Measurements from ENCODE around the gene TAP2. TPM values are rescaled to one million over a fixed set of nuclear protein-coding genes. Genes with fewer than 3 reads are reported as not detected.

The TAP2 gene
- total and polyA plus RNA-seq, 2 experiments from 2014 or later: 4.9 to 102 TPM

GRCh38 chr6:32847004-32847403 lies 8.5 kb upstream of the TAP2 start (continued):
- no peak for TF ChIP-seq EZH2phosphoT487 (IDR thresholded peaks at IDR 0.05; ENCODE audit: unreplicated experiment)
- no peak for TF ChIP-seq ZNF331 (CRISPR knock-in tag; IDR thresholded peaks at IDR 0.05; ENCODE audit: low read depth)
- no peak for TF ChIP-seq JUNB (IDR thresholded peaks at IDR 0.05; ENCODE audit: unreplicated experiment)
- no peak for TF ChIP-seq EZH2 (IDR thresholded peaks at IDR 0.05; ENCODE audit: low read depth, unreplicated experiment)
- TF ChIP-seq ZNF114 (CRISPR knock-in tag; IDR thresholded peaks at IDR 0.05): no peak

- TF ChIP-seq JUNB (IDR thresholded peaks at IDR 0.05; ENCODE audit: unreplicated experiment): no peak
- TF ChIP-seq EZH2 (IDR thresholded peaks at IDR 0.05; ENCODE audit: low read depth, unreplicated experiment): no peak
- TF ChIP-seq CREB1 (CRISPR knock-in tag; IDR thresholded peaks at IDR 0.05; ENCODE audit: low read depth): no peak
Measured at GRCh38 chr6:32845384-32845884, 6.9 kb upstream of the TAP2 start.

DNA sequence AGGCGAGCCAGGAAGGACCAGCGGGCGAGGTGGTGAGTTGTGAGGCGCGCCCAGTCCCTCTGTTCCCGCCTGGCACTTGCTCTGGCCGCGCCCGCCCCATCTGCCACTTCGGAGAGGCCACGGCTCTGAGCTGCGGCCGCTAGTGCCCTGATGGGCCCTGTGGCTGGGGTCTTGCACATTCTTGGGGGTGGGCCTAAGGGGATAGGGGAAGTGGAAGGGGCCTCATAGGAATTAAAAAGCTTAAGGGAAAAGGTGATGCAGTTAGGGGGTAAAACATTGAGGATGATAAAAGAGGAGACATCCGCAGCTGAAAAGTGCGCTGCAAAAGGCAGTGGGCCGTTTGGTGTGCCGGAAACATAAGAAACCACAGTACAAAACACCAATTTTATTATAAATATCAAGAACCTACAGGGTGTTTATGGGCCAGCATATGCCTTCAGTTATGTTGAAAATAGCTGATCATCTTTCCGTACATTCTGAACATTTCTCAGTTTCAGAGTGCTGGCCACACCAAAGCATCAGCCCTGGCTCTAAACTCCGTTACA lies 6.4 kb upstream of the TAP2 start:
- peaks cover 15% of the 10 kb centered on the region for H3K27me3 ChIP-seq (ENCODE audit: insufficient read depth)
- peak overlapping the region; percentile 98; the same call in 1 of the 2 replicates for H3K4me3 ChIP-seq
- H3K4me2 ChIP-seq: peak overlapping the region; percentile 56
- no peaks in the 10 kb centered on the region for H4K20me1 ChIP-seq (replicated peaks; ENCODE audit: insufficient read depth)
- peaks cover 6% of the 10 kb centered on the region; the same call in 1 of the 2 replicates for H3K36me3 ChIP-seq (ENCODE audit: insufficient read depth)
- H3F3A ChIP-seq (replicated peaks; ENCODE audit: low read depth): no peaks in the 10 kb centered on the region
- H3K9me3 Mint-ChIP-seq: no peaks in the 10 kb centered on the region
- H3K79me2 ChIP-seq (replicated peaks; ENCODE audit: insufficient read depth): no peaks in the 10 kb centered on the region
- H3K27ac Mint-ChIP-seq: peak overlapping the region; percentile 87
- H3K27ac ChIP-seq (ENCODE audit: low read depth): no peak overlapping the region
- H3K36me3 Mint-ChIP-seq (ENCODE audit: low read depth): peaks cover 27% of the 10 kb centered on the region; the same call in 2 of the 3 replicates
- peaks cover 15% of the 10 kb centered on the region for H3K27me3 Mint-ChIP-seq (ENCODE audit: insufficient read depth, low read depth, poor library complexity)
- TF ChIP-seq EZH2 (IDR thresholded peaks at IDR 0.05; ENCODE audit: low read depth, unreplicated experiment) (no peak), ZNF462 (CRISPR knock-in tag; IDR thresholded peaks at IDR 0.05) (no peak), POLR2AphosphoS5 (IDR thresholded peaks at IDR 0.05; ENCODE audit: low read depth) (peak; percentile 77)
- H3K4me1 ChIP-seq (ENCODE audit: insufficient read depth): peaks cover 7% of the 10 kb centered on the region
- ATAC-seq (no peak), DNase-seq (ENCODE audit: low spot score) (no peak)
- H3K4me3 Mint-ChIP-seq: peak overlapping the region; percentile 92
- no peak overlapping the region for H2AFZ ChIP-seq
- peaks cover 13% of the 10 kb centered on the region for H3K4me1 Mint-ChIP-seq
- H3K9me2 ChIP-seq (ENCODE audit: insufficient read depth): no peaks in the 10 kb centered on the region

More at GRCh38 chr6:32845384-32845884, 6.9 kb upstream of the TAP2 start:
- H3K4me1 ChIP-seq (ENCODE audit: insufficient read depth): peaks cover 7% of the 10 kb centered on the region
- Mint-ChIP-seq H3K9me3 (no peaks in the 10 kb centered on the region), H3K27me3 (ENCODE audit: insufficient read depth, low read depth, poor library complexity) (peaks cover 15% of the 10 kb centered on the region), H3K27ac (no peak overlapping the region), H3K4me1 (peaks cover 13% of the 10 kb centered on the region), H3K36me3 (ENCODE audit: low read depth) (peaks cover 31% of the 10 kb centered on the region; the same call in 2 of the 3 replicates), H3K4me3 (peak overlapping the region; percentile 92; the same call in 1 of the 3 replicates)
- no peak overlapping the region for H2AFZ ChIP-seq
- no peaks in the 10 kb centered on the region for H4K20me1 ChIP-seq (replicated peaks; ENCODE audit: insufficient read depth)
- H3K4me3 ChIP-seq: peak overlapping the region; percentile 98; the same call in 1 of the 2 replicates
- H3K4me2 ChIP-seq: peak overlapping the region; percentile 56; the same call in 1 of the 2 replicates
- H3K36me3 ChIP-seq (ENCODE audit: insufficient read depth): peaks cover 6% of the 10 kb centered on the region; the same call in 1 of the 2 replicates
- H3K79me2 ChIP-seq (replicated peaks; ENCODE audit: insufficient read depth): no peaks in the 10 kb centered on the region
- H3K27me3 ChIP-seq (ENCODE audit: insufficient read depth): peaks cover 15% of the 10 kb centered on the region
- DNase-seq (ENCODE audit: low spot score): no peak
- no peak overlapping the region for H3K27ac ChIP-seq (ENCODE audit: low read depth)
- H3K9me2 ChIP-seq (ENCODE audit: insufficient read depth): no peaks in the 10 kb centered on the region
- no peak for ATAC-seq
- H3F3A ChIP-seq (replicated peaks; ENCODE audit: low read depth): no peaks in the 10 kb centered on the region

Data from GM23338 (cell line).